Measurements from ENCODE around the gene CLSTN2. TPM values are rescaled to one million over a fixed set of nuclear protein-coding genes. Genes with fewer than 3 reads are reported as not detected.

CLSTN2 gene
- total RNA-seq, 4 donors from 2014 or later: 19.5 to 66.7 (median 42.5) TPM

- no peak for TF ChIP-seq CTCF (IDR thresholded peaks at IDR 0.05; ENCODE audit: low read depth)
These were observed 22.9 kb downstream of the CLSTN2 start for GRCh38 chr3:139957844-139958243.

- TF ChIP-seq CTCF (IDR thresholded peaks at IDR 0.05; ENCODE audit: low read depth): no peak
These were observed 34.4 kb downstream of the CLSTN2 start for GRCh38 chr3:139969386-139969785.

- no peak for TF ChIP-seq CTCF (IDR thresholded peaks at IDR 0.05; ENCODE audit: low read depth)
These were observed 35.5 kb downstream of the CLSTN2 start for GRCh38 chr3:139970526-139970925.

- no peak for TF ChIP-seq CTCF (IDR thresholded peaks at IDR 0.05; ENCODE audit: low read depth)
These were observed 39.9 kb downstream of the CLSTN2 start for GRCh38 chr3:139974809-139975425.

- TF ChIP-seq CTCF (IDR thresholded peaks at IDR 0.05; ENCODE audit: low read depth): no peak
These were observed 40.8 kb downstream of the CLSTN2 start for GRCh38 chr3:139975594-139976365.

- no peak for TF ChIP-seq CTCF (IDR thresholded peaks at IDR 0.05; ENCODE audit: low read depth)
These were observed 44.0 kb downstream of the CLSTN2 start for GRCh38 chr3:139978966-139979365.

- TF ChIP-seq CTCF (IDR thresholded peaks at IDR 0.05; ENCODE audit: low read depth): no peak
These were observed 45.0 kb downstream of the CLSTN2 start for GRCh38 chr3:139979991-139980390.

All from subcutaneous adipose tissue (tissue), 4 donors.